Measurements from ENCODE around the gene SLC25A11.
"Not testable (repeated sequence)": the region's sequence is repeated elsewhere in the genome, so short reads cannot be mapped to it uniquely, and the experiment has no call there.

SLC25A11 gene

GRCh38 chr17:4945176-4945943, 5.5 kb upstream of the SLC25A11 start:
- DNase-seq (ENCODE audit: low read depth), result peak; percentile 66

- no peak for DNase-seq (ENCODE audit: low read depth)
Measured at GRCh38 chr17:4944554-4945175, 4.8 kb upstream of the SLC25A11 start.

GRCh38 chr17:4944163-4944553, 4.3 kb upstream of the SLC25A11 start:
- no peak for DNase-seq (ENCODE audit: low read depth)

GRCh38 chr17:4942760-4943508, 3.1 kb upstream of the SLC25A11 start:
- no peak for DNase-seq (ENCODE audit: low read depth)

GRCh38 chr17:4941319-4941610, 1.4 kb upstream of the SLC25A11 start:
- no peak for DNase-seq (ENCODE audit: low read depth)

- no peak for DNase-seq (ENCODE audit: low read depth)
Measured at GRCh38 chr17:4940555-4941318, 891 bp upstream of the SLC25A11 start.

- DNase-seq (ENCODE audit: low read depth), result no peak
Measured at GRCh38 chr17:4939546-4939795, 375 bp downstream of the SLC25A11 start.

- DNase-seq (ENCODE audit: low read depth), result no peak
Measured at GRCh38 chr17:4938688-4939545, 929 bp downstream of the SLC25A11 start.

GRCh38 chr17:4938069-4938491, 1.8 kb downstream of the SLC25A11 start:
- no peak for DNase-seq (ENCODE audit: low read depth)

- DNase-seq (ENCODE audit: low read depth), result no peak
Measured at GRCh38 chr17:4937553-4937952, 2.3 kb downstream of the SLC25A11 start.

- no peak for DNase-seq (ENCODE audit: low read depth)
Measured at GRCh38 chr17:4936436-4936835, 3.4 kb downstream of the SLC25A11 start.

- DNase-seq (ENCODE audit: low read depth), result no peak
Measured at GRCh38 chr17:4935650-4936049, 4.2 kb downstream of the SLC25A11 start.

GRCh38 chr17:4934173-4934979, 5.5 kb downstream of the SLC25A11 start:
- no peak for DNase-seq (ENCODE audit: low read depth)

- no peak for DNase-seq (ENCODE audit: low read depth)
Measured at GRCh38 chr17:4933646-4934045, 6.2 kb downstream of the SLC25A11 start.

GRCh38 chr17:4932756-4933155, 7.1 kb downstream of the SLC25A11 start:
- DNase-seq (ENCODE audit: low read depth), result no peak

GRCh38 chr17:4931963-4932362, 7.9 kb downstream of the SLC25A11 start, which contains the start of gene GP1BA:
Gene GP1BA, plus strand, starts transcription at chr17:4932277. Its CDS starts 328 bp downstream, at chr17:4932605.
- no peak for DNase-seq (ENCODE audit: low read depth)

GRCh38 chr17:4928881-4929280, 11.0 kb downstream of the SLC25A11 start:
- no peak for DNase-seq (ENCODE audit: low read depth)

GRCh38 chr17:4926577-4927335, 13.1 kb downstream of the SLC25A11 start:
- not testable (repeated sequence) for DNase-seq (ENCODE audit: low read depth)

GRCh38 chr17:4921320-4921719, 18.5 kb downstream of the SLC25A11 start:
- no peak for DNase-seq (ENCODE audit: low read depth)
